SU-DHL-6 (cell line): ENCODE data around the gene LAMTOR4.

ENCODE experiments used
- H2AFZ ChIP-seq: fragments of 200-600 bp; sonication (generic); 2 replicates; pipeline ENCODE4 v1.6.1; 2014; ENCODE audit warnings: low read depth, mild to moderate bottlenecking, moderate library complexity, mixed read lengths, antibody characterized with exemption, low read length; ENCODE audit not compliant: severe bottlenecking
- H3F3A ChIP-seq: fragments of 200-600 bp; shearing (Covaris generic); 2 replicates; pipeline ENCODE4 v1.6.0; 2016; ENCODE audit warnings: antibody characterized with exemption, mild to moderate bottlenecking; ENCODE audit not compliant: insufficient read depth
- H3K27ac ChIP-seq: fragments of 200-600 bp; sonication (generic); 2 replicates; pipeline ENCODE4 v1.5.1; 2016; ENCODE audit warnings: low read depth, mild to moderate bottlenecking, low read length, moderate library complexity, mixed read lengths
- H3K27me3 ChIP-seq: fragments of 200-600 bp; sonication (generic), shearing (Covaris generic); 2 replicates; pipeline ENCODE4 v1.6.0; 2014; ENCODE audit warnings: mild to moderate bottlenecking, low read length
- H3K36me3 ChIP-seq: fragments of 200-600 bp; sonication (generic); 2 replicates; pipeline ENCODE4 v1.6.1; 2014; ENCODE audit warnings: mild to moderate bottlenecking, low read length, mixed read lengths
- H3K4me2 ChIP-seq: fragments of 300-600, 200-600 bp; shearing (Covaris generic), sonication (generic); 2 replicates; pipeline ENCODE4 v1.6.0; 2014; ENCODE audit warnings: low read length, low read depth, mild to moderate bottlenecking; ENCODE audit not compliant: poor library complexity, severe bottlenecking
- H3K4me3 ChIP-seq: fragments of 200-600 bp; sonication (generic); 2 replicates; pipeline ENCODE4 v1.5.1; 2014; ENCODE audit warnings: antibody characterized with exemption, low read length, mild to moderate bottlenecking, mixed read lengths; ENCODE audit not compliant: insufficient read depth, poor library complexity, severe bottlenecking
- H3K79me2 ChIP-seq: fragments of 200-600 bp; sonication (generic); 2 replicates; pipeline ENCODE4 v1.6.1; 2014; ENCODE audit warnings: mild to moderate bottlenecking, low read length, moderate library complexity; ENCODE audit not compliant: insufficient read depth
- H3K9ac ChIP-seq: fragments of 200-600 bp; sonication (generic); 2 replicates; pipeline ENCODE4 v1.7.0; 2014; ENCODE audit warnings: mild to moderate bottlenecking, low read length
- H3K9me2 ChIP-seq: fragments of 200-600 bp; sonication (generic); replicated peaks from 2 replicates; pipeline ENCODE4 v1.6.1; 2014; ENCODE audit warnings: low read length; ENCODE audit not compliant: insufficient read depth
- H3K9me3 ChIP-seq: fragments of 200-600 bp; sonication (generic); 2 replicates; pipeline ENCODE4 v1.6.1; 2014; ENCODE audit warnings: low read length, mixed read lengths; ENCODE audit not compliant: insufficient read depth
- H4K20me1 ChIP-seq: fragments of 200-600 bp; sonication (generic); 2 replicates; pipeline ENCODE4 v1.6.1; 2014; ENCODE audit warnings: low read depth, mild to moderate bottlenecking, antibody characterized with exemption, low read length, moderate library complexity, mixed read lengths
- CTCF ChIP-seq: fragments of 200-600 bp; sonication (generic); IDR thresholded peaks from one replicate; pipeline ENCODE4 v1.5.1; 2017; ENCODE audit warnings: antibody characterized with exemption, mild to moderate bottlenecking, low read length, moderate library complexity; ENCODE audit not compliant: insufficient read depth, poor library complexity, severe bottlenecking
- EZH2phosphoT487 ChIP-seq: fragments of 200-600 bp; sonication (generic), shearing (Covaris generic); conservative IDR thresholded peaks from 2 replicates; pipeline ENCODE4 v1.6.1; 2018; ENCODE audit warnings: mild to moderate bottlenecking, antibody characterized with exemption, low read length, moderate library complexity, mixed read lengths

The LAMTOR4 gene

GRCh38 chr7:100147278-100147677 lies 1.4 kb upstream of the LAMTOR4 start:
- no peaks in the 10 kb centered on the region for H3K9me3 ChIP-seq
- no peaks in the 10 kb centered on the region for H3K9me2 ChIP-seq
- no peaks in the 10 kb centered on the region for H3K36me3 ChIP-seq
- H3K27ac ChIP-seq: no peak overlapping the region
- H4K20me1 ChIP-seq: no peaks in the 10 kb centered on the region
- peaks cover 21% of the 10 kb centered on the region for H3K79me2 ChIP-seq
- no peak overlapping the region for H3K4me2 ChIP-seq
- H3K27me3 ChIP-seq: no peaks in the 10 kb centered on the region
- H2AFZ ChIP-seq: no peak overlapping the region
- H3F3A ChIP-seq: peaks cover 16% of the 10 kb centered on the region
- no peak overlapping the region for H3K9ac ChIP-seq
- H3K4me3 ChIP-seq: no peak overlapping the region
- TF ChIP-seq EZH2phosphoT487 (no peak), CTCF (no peak)

GRCh38 chr7:100148225-100148558 lies 526 bp upstream of the LAMTOR4 start:
- no peaks in the 10 kb centered on the region for H3K9me3 ChIP-seq
- peaks cover 21% of the 10 kb centered on the region for H3K79me2 ChIP-seq
- no peaks in the 10 kb centered on the region for H3K9me2 ChIP-seq
- peak overlapping the region; percentile 57 for H3K27ac ChIP-seq
- H3F3A ChIP-seq: peaks cover 24% of the 10 kb centered on the region
- no peaks in the 10 kb centered on the region for H4K20me1 ChIP-seq
- TF ChIP-seq EZH2phosphoT487: no peak
- TF ChIP-seq CTCF: no peak
- peak overlapping the region; percentile 50 for H3K4me3 ChIP-seq
- no peaks in the 10 kb centered on the region for H3K27me3 ChIP-seq
- peak overlapping the region; percentile 72 for H2AFZ ChIP-seq
- H3K4me2 ChIP-seq: peak overlapping the region; percentile 71
- H3K9ac ChIP-seq: peak overlapping the region; percentile 61
- H3K36me3 ChIP-seq: no peaks in the 10 kb centered on the region

- Histone ChIP-seq H3K27me3 (no peaks in the 10 kb centered on the region), H3K9me3 (no peaks in the 10 kb centered on the region), H3K4me2 (peak overlapping the region; percentile 25), H2AFZ (no peak overlapping the region), H3K36me3 (no peaks in the 10 kb centered on the region), H3K79me2 (peaks cover 23% of the 10 kb centered on the region), H3K27ac (peak overlapping the region; percentile 32), H3K4me3 (no peak overlapping the region), H3K9me2 (no peaks in the 10 kb centered on the region), H3K9ac (no peak overlapping the region), H4K20me1 (no peaks in the 10 kb centered on the region), H3F3A (peaks cover 50% of the 10 kb centered on the region)
- TF ChIP-seq CTCF (no peak), EZH2phosphoT487 (no peak)
These were observed 3.7 kb downstream of the LAMTOR4 start for GRCh38 chr7:100152404-100152803.
